ENCODE measurements around the gene SUMO2. TPM values are rescaled to one million over a fixed set of nuclear protein-coding genes. Genes with fewer than 3 reads are reported as not detected.
"Not testable (repeated sequence)": the region's sequence is repeated elsewhere in the genome, so short reads cannot be mapped to it uniquely, and the experiment has no call there.

Gene SUMO2
- polyA plus RNA-seq, 3 donors, result 609 to 769 (median 709) TPM

DNA sequence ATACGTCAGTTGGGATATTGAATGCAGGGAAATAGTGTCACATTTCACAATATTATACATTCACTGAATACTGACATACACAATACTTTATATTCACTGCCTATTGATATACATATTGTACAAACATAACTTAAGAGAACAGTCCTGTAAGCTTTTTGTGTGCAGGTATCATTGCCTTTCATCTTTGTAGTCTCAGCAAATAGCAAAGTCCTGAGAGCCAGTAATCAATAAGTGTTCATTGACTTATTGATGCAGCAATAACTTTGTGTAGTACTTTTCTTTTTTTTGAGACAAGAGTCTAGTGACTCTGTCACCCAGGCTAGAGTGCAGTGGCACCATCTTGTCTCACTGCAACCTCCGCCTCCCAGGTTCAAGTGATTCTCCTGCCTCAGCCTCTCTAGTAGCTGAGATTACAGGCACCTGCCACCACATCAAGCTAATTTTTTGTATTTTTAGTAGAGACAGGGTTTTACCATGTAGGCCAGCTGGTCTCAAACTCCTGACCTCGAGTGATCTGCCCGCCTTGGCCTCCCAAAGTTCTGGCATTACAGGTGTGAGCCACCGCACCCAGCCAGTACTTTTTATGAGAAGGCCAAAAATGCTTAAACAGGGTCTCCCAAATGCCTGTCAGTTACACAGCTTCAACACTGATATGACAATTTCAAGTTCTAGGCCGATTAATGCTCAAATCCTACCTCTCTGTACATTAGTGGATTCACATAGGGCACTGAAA is 17.3 kb upstream of the SUMO2 start:
- no peak for DNase-seq (ENCODE audit: extremely low read depth in 1 of 11, low read depth in 9 of 11, low spot score in 4 of 11)

GRCh38 chr17:75194879-75195278 is 12.1 kb upstream of the SUMO2 start:
- no peak for DNase-seq (ENCODE audit: extremely low read depth in 1 of 11, low read depth in 9 of 11, low spot score in 4 of 11)

GRCh38 chr17:75191584-75191983 is 8.8 kb upstream of the SUMO2 start:
- no peak for DNase-seq (ENCODE audit: extremely low read depth in 1 of 11, low read depth in 9 of 11, low spot score in 4 of 11)

- no peak for DNase-seq (ENCODE audit: extremely low read depth in 1 of 11, low read depth in 9 of 11, low spot score in 4 of 11)
Measured at GRCh38 chr17:75188614-75189013, 5.9 kb upstream of the SUMO2 start.

- DNase-seq (ENCODE audit: extremely low read depth in 1 of 11, low read depth in 9 of 11, low spot score in 4 of 11), result no peak
Measured at GRCh38 chr17:75183999-75184884, 1.5 kb upstream of the SUMO2 start.

GRCh38 chr17:75182319-75182568 is 515 bp downstream of the SUMO2 start:
- no peak for DNase-seq (ENCODE audit: extremely low read depth in 1 of 11, low read depth in 9 of 11, low spot score in 4 of 11)

DNA sequence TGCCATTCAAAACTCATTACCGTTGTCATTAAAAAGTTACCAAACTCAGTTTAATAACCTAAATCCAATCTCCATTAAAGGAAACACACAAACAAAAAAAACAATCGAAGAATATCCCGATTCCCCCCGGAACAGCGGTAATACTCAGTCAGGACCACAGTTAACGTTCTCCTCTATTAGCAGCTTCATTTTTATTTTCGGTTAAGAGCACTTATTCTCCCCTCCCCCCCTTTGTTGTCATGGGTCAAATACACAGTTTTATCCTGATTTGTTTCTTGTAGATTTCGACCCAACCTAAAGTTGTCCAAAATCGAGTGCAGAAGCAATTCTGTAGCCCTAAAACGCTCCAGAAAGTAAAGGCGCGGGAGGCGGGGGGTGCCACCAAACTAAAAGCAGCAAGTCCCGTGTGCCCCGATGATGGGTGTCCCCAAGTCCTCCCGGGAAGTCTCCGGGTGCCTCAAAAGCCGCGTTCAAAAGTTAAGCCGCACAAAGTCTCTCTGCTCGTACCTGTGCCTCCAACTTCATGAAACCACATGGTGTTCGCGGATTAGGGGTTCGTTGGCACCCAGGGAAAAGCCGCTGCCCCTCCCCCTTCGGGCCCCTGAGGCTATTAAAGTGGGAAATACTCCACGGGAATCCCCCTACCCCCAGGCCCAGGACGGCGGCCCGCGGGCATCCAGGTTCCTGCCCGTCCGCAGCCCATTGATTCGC is 996 bp downstream of the SUMO2 start:
- peak in 2 of 11 donors; percentile 17 to 21 for DNase-seq (ENCODE audit: extremely low read depth in 1 of 11, low read depth in 9 of 11, low spot score in 4 of 11)

GRCh38 chr17:75181110-75181509 is 1.6 kb downstream of the SUMO2 start:
- no peak for DNase-seq (ENCODE audit: extremely low read depth in 1 of 11, low read depth in 9 of 11, low spot score in 4 of 11)

- no peak for DNase-seq (ENCODE audit: extremely low read depth in 1 of 11, low read depth in 9 of 11, low spot score in 4 of 11)
Measured at GRCh38 chr17:75178453-75178852, 4.3 kb downstream of the SUMO2 start.

DNA sequence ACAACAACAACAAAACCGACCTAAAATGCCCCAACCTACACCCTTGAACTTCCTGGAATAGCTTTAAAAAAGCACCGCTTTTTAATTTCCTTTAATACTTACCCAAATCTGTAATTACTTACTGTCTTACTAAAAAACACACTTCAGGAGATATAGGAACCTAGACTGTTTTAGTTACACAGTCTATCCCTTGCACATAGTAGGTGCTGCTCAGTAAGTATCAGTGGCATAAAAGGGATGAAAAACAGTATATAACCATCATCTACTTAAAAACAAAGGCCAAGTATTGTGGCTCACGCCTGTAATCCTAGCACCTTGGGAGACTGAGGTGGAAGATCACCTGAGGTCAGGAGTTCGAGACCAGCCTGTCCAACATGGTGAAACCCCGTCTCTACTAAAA is 6.1 kb downstream of the SUMO2 start:
- DNase-seq (ENCODE audit: extremely low read depth in 1 of 11, low read depth in 9 of 11, low spot score in 4 of 11), result no peak

DNA sequence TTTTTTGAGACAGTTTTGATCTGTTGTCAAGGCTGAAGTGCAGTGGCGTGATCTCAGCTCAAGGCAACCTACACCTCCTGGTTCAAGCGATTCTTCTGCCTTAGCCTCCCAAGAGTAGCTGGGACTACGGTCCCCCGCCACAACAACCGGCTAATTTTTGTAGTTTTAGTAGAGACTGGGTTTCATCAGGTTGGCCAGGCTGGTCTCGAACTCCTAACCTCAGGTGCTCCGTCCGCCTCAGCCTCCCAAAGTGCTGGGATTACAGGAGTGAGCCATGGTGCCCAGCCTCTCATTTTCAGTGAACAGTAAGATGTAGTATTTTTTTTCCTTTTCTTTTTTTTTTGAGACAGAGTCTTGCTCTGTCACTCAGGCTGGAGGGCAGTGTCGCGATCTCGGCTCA is 7.8 kb downstream of the SUMO2 start:
- DNase-seq (ENCODE audit: extremely low read depth in 1 of 11, low read depth in 9 of 11, low spot score in 4 of 11), result no peak

- DNase-seq (ENCODE audit: extremely low read depth in 1 of 11, low read depth in 9 of 11, low spot score in 4 of 11), result no peak
Measured at GRCh38 chr17:75173526-75173925, 9.2 kb downstream of the SUMO2 start.

- no peak for DNase-seq (ENCODE audit: extremely low read depth in 1 of 11, low read depth in 9 of 11, low spot score in 4 of 11)
Measured at GRCh38 chr17:75168998-75169397, 13.8 kb downstream of the SUMO2 start.

GRCh38 chr17:75164606-75165005 is 18.2 kb downstream of the SUMO2 start:
- not testable (repeated sequence) for DNase-seq (ENCODE audit: extremely low read depth in 1 of 11, low read depth in 9 of 11, low spot score in 4 of 11)

- DNase-seq (ENCODE audit: extremely low read depth in 1 of 11, low read depth in 9 of 11, low spot score in 4 of 11), result no peak
Measured at GRCh38 chr17:75163074-75163473, 19.7 kb downstream of the SUMO2 start.

DNA sequence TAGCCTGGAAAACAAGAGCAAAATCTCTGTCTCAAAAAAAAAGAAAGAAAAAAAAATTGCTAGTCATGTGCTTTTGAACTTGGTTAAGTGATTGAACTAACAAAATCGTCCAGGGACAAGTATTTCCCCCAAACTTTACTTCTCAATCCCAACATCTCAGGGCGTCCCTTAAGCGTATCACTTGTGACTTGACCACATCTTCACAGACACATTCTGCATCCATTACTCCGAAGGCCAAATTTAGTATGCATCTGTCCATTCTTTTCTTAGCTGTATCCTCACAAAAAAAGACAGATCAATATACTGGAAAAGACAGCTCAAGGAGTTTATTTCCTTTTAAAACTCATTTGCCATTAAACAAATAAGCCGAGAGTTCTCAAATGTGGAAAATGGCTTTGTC is 22.5 kb downstream of the SUMO2 start:
- DNase-seq (ENCODE audit: extremely low read depth in 1 of 11, low read depth in 9 of 11, low spot score in 4 of 11), result no peak

- no peak for DNase-seq (ENCODE audit: extremely low read depth in 1 of 11, low read depth in 9 of 11, low spot score in 4 of 11)
Measured at GRCh38 chr17:75159196-75160031, 23.3 kb downstream of the SUMO2 start.

GRCh38 chr17:75158480-75158879 is 24.3 kb downstream of the SUMO2 start:
- DNase-seq (ENCODE audit: extremely low read depth in 1 of 11, low read depth in 9 of 11, low spot score in 4 of 11), result not testable (repeated sequence)

DNA sequence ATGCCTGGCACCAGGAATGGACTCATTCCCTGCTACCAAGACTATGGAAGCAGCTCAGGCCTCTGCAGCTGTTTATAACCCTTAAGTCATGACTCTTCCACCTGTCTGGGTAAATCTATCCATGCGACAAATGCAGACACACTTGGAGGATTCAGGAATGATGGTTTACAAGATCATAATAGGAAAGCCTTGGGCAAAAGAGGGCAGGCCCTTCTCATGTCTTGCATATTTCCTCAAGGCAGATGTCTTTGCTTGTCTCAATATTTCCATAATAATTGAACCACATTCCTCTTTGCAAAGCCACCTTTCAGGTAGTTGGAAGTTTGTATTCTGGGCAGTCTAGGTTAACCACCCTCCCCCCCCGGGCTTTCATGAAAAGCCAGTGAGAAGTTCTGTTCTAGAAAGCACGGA is 27.6 kb downstream of the SUMO2 start:
- DNase-seq (ENCODE audit: extremely low read depth in 1 of 11, low read depth in 9 of 11, low spot score in 4 of 11), result no peak

All from renal cortex interstitium (tissue), 11 donors.